Right lobe of liver (tissue), 6 donors: ENCODE data around the gene NKAIN2. TPM values are rescaled to one million over a fixed set of nuclear protein-coding genes. Genes with fewer than 3 reads are reported as not detected.

Source experiments
- ATAC-seq, 4 donors: fragments of 200-7000 bp; cut with Tn5 transposase; one replicate each; pipeline ENCODE4 v1.9.1; 2020; ENCODE audit warnings: mild to moderate bottlenecking in 4 of 4, moderate library complexity in 4 of 4
- DNase-seq, 3 donors: peaks; one replicate each; pipeline ENCODE4 v3.0.0-alpha.2; 2020
- H3K27ac ChIP-seq, 3 donors: fragments of 200-600 bp; one replicate each; pipeline ENCODE4 v1.8.0; 2022
- H3K27me3 ChIP-seq, 2 donors: fragments of 200-600 bp; one replicate each; pipeline ENCODE4 v1.8.0; 2022
- H3K36me3 ChIP-seq, 4 donors: fragments of 200-600 bp; sonication (generic) in 1 of 4; one replicate each; pipeline versions ENCODE4 v1.5.1 to v1.8.0; 2017 to 2022; ENCODE audit warnings: control low read depth in 1 of 4
- H3K4me1 ChIP-seq, 4 donors: fragments of 200-600 bp; sonication (generic) in 1 of 4; one replicate each; pipeline versions ENCODE4 v1.5.1 to v1.8.0; 2017 to 2022; ENCODE audit warnings: control low read depth in 1 of 4
- H3K4me3 ChIP-seq, 3 donors: fragments of 200-600 bp; one replicate each; pipeline ENCODE4 v1.8.0; 2022
- H3K9me3 ChIP-seq, 4 donors: fragments of 200-600 bp; sonication (generic) in 1 of 4; one replicate each; pipeline versions ENCODE4 v1.5.1 to v1.8.0; 2017 to 2022; ENCODE audit warnings: control low read depth in 1 of 4
- CTCF ChIP-seq, 4 donors: fragments of 200-600 bp in 3 of 4; fragments of 450-650 bp in 1 of 4; IDR thresholded peaks; one replicate each; pipeline versions ENCODE4 v1.5.1 to v1.8.0; 2016 to 2022; ENCODE audit warnings: antibody characterized with exemption in 4 of 4, mild to moderate bottlenecking in 2 of 4
- POLR2A ChIP-seq: fragments of 450-650 bp; IDR thresholded peaks from one replicate; pipeline ENCODE4 v1.6.1; 2017; ENCODE audit warnings: antibody characterized with exemption, mild to moderate bottlenecking
- WGBS: methylation state at CpG from one replicate; pipeline ENCODE4 v1.1.6; 2018; ENCODE audit warnings: low coverage, low lambda C conversion rate; ENCODE audit not compliant: insufficient coverage; ENCODE audit errors: missing lambda C conversion rate; 5-methylcytosine and 5-hydroxymethylcytosine counted together
- intact Hi-C, 2 donors: fragments of 100-400 bp; cut with DNase I; formaldehyde crosslinking; loops; one replicate each; pipeline versions ENCODE4 v1.11.2 to v1.14.1; 2022
- total RNA-seq, 6 experiments: library from RNA; depleted of rRNA in 2 of 6; stranded (reverse); fragments of >200 nt in 2 of 6; fragmentation: NEBNext Ultra II Directional in 3 of 6; extraction: Animal tissue kit (Norgen Biotek cat#: 25700) in 3 of 6; gene quantifications; one replicate each; pipeline versions ENCODE4 v1.1.0 to v1.2.4, GENCODE V29; 2016 to 2023
- donor health status: DM: no; HTN: yes; CAD: no.
- donor health status: DM: no; HTN: no; CAD: no.
- donor health status: DM: no; HTN: no; CAD: no.
- donor health status: DM: no; HTN: yes; CAD: no.
- donor health status: DM: no; HTN: yes; CAD: no.

NKAIN2 gene
- total RNA-seq, 6 experiments from 2014 or later: 0.16 to 0.28 TPM; not detected in 4

- H3K9me3 ChIP-seq: no peaks in the 10 kb centered on the region
- WGBS: 51% methylated on average over 7 of the region's 7 CpGs
- H3K4me3 ChIP-seq: no peak overlapping the region
- H3K27me3 ChIP-seq: no peaks in the 10 kb centered on the region
- TF ChIP-seq CTCF (IDR thresholded peaks at IDR 0.05): no peak
- no peak for TF ChIP-seq POLR2A
- H3K27ac ChIP-seq: no peak overlapping the region
- no peaks in the 10 kb centered on the region for H3K4me1 ChIP-seq
- DNase-seq (no peak), ATAC-seq (no peak)
- intact Hi-C loops: no loop called here
- H3K36me3 ChIP-seq: no peaks in the 10 kb centered on the region
These were observed 721.0 kb downstream of the NKAIN2 start for GRCh38 chr6:124524491-124525200.

GRCh38 chr6:124530926-124531325 lies 727.3 kb downstream of the NKAIN2 start:
- no peaks in the 10 kb centered on the region for H3K9me3 ChIP-seq
- H3K4me1 ChIP-seq: no peaks in the 10 kb centered on the region
- no peak for TF ChIP-seq POLR2A
- no peak for TF ChIP-seq CTCF (IDR thresholded peaks at IDR 0.05)
- H3K27me3 ChIP-seq: no peaks in the 10 kb centered on the region
- 56% methylated on average over 1 of the region's 1 CpG for WGBS
- no peak overlapping the region for H3K27ac ChIP-seq
- no peak for ATAC-seq
- no peaks in the 10 kb centered on the region for H3K36me3 ChIP-seq
- no peak for DNase-seq
- intact Hi-C loops: no loop called here
- H3K4me3 ChIP-seq: no peak overlapping the region

GRCh38 chr6:124535299-124535698 lies 731.6 kb downstream of the NKAIN2 start:
- no peak overlapping the region for H3K4me3 ChIP-seq
- TF ChIP-seq CTCF (IDR thresholded peaks at IDR 0.05) (no peak), POLR2A (no peak)
- no peaks in the 10 kb centered on the region for H3K27me3 ChIP-seq
- H3K36me3 ChIP-seq: no peaks in the 10 kb centered on the region
- H3K9me3 ChIP-seq: no peaks in the 10 kb centered on the region
- no peak for DNase-seq
- no peak overlapping the region for H3K27ac ChIP-seq
- intact Hi-C loops: no loop called here
- no peak for ATAC-seq
- no peaks in the 10 kb centered on the region for H3K4me1 ChIP-seq
- 26% methylated on average over 1 of the region's 1 CpG for WGBS

- Histone ChIP-seq H3K4me1 (no peaks in the 10 kb centered on the region), H3K36me3 (no peaks in the 10 kb centered on the region), H3K4me3 (no peak overlapping the region), H3K9me3 (no peaks in the 10 kb centered on the region), H3K27ac (no peak overlapping the region), H3K27me3 (no peaks in the 10 kb centered on the region)
- no peak for DNase-seq
- 48% methylated on average over 9 of the region's 9 CpGs for WGBS
- intact Hi-C loops: no loop called here
- ATAC-seq: no peak
- no peak for TF ChIP-seq POLR2A
- no peak for TF ChIP-seq CTCF (IDR thresholded peaks at IDR 0.05)
These were observed 732.1 kb downstream of the NKAIN2 start for GRCh38 chr6:124535746-124536145.
